Measurements from ENCODE around the gene NABP2.
A peak's percentile ranks its signal among the peaks of the same experiment; 100 is the strongest.

NABP2 gene

GRCh38 chr12:56213878-56214277, 10.3 kb upstream of the NABP2 start:
- no peak for DNase-seq (ENCODE audit: low read depth, low spot score)

DNA sequence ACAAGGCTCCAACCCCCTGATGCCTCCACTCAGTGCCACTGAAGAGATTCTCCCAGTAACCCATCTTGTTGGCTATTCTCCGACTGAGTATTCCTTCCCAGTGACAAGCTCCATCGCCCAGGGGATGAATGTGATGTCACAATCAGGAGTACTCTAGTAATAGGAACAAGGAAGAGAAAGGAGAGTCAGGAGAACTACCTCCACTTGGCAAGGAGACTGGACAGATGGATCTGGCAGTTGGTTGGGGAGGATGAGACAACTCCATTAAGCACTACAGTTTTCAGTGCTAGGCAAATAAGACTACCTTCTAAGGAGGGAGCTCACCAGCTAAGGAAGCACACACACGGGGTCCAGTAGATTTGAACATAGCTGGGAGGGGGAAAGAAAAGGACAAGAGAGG, 7.7 kb upstream of the NABP2 start:
- DNase-seq (ENCODE audit: low read depth, low spot score), result no peak

DNA sequence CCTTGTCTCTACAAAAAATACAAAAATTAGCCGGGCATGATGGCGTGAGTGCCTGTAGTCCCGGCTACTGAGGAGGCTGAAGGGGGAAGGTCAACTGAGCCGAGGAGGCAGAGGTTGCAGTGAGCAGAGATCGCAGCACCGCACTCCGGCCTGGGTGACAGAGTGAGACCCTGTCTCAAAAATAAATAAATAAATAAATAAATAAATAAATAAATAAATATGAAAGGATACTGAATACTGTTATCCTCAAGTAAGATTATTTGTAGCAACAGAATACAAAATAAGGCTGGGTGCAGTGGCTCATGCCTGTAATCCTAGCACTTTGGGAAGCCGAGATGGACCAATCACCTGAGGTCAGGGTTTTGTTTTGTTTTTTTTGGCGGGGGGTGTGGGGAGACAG, 4.3 kb upstream of the NABP2 start:
- no peak for DNase-seq (ENCODE audit: low read depth, low spot score)

- DNase-seq (ENCODE audit: low read depth, low spot score), result no peak
Observed at GRCh38 chr12:56220611-56221231, 3.4 kb upstream of the NABP2 start.

- DNase-seq (ENCODE audit: low read depth, low spot score), result no peak
Observed at GRCh38 chr12:56221232-56221756, 2.8 kb upstream of the NABP2 start.

- peak; percentile 90 for DNase-seq (ENCODE audit: low read depth, low spot score)
Observed at GRCh38 chr12:56221757-56222530, 2.2 kb upstream of the NABP2 start, which contains the start of gene RNF41. RNF41 (minus strand) TSS chr12:56221922; CDS start chr12:56214047, 7,875 bp downstream.

GRCh38 chr12:56222531-56222895, 1.6 kb upstream of the NABP2 start:
- no peak for DNase-seq (ENCODE audit: low read depth, low spot score)

DNA sequence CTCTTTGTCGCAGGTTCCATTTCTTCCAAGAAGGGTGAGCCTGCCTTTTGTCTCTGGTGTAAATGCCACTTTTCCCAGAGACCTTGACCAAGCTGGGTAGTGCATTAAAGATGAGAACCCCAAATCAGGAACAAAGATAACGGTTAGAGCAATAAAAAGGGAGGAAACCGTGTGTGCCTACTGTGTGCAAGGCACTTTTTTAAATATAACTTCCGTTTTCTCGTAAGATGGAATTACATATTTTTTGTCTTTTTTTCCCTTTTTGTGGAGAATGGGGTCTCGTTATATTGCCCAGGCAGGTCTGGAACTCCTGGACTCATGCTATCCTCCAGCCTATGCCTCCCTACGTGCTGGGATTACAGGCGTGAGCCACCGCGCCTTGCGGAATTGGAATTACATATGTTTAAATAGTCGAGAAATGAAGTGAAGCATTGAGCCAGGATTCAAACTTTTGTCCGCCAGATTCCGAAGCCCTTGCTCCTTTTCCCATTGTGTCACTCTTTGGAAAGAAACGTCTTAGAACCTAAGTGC, 506 bp upstream of the NABP2 start:
- no peak for DNase-seq (ENCODE audit: low read depth, low spot score)

GRCh38 chr12:56224954-56225353, 812 bp downstream of the NABP2 start:
- no peak for DNase-seq (ENCODE audit: low read depth, low spot score)

- no peak for DNase-seq (ENCODE audit: low read depth, low spot score)
Observed at GRCh38 chr12:56229082-56229481, 4.9 kb downstream of the NABP2 start.

- no peak for DNase-seq (ENCODE audit: low read depth, low spot score)
Observed at GRCh38 chr12:56229916-56230431, 5.8 kb downstream of the NABP2 start, which contains the start of gene SLC39A5. SLC39A5 (plus strand) TSS chr12:56230051; CDS start chr12:56231275, 1,224 bp downstream.

DNA sequence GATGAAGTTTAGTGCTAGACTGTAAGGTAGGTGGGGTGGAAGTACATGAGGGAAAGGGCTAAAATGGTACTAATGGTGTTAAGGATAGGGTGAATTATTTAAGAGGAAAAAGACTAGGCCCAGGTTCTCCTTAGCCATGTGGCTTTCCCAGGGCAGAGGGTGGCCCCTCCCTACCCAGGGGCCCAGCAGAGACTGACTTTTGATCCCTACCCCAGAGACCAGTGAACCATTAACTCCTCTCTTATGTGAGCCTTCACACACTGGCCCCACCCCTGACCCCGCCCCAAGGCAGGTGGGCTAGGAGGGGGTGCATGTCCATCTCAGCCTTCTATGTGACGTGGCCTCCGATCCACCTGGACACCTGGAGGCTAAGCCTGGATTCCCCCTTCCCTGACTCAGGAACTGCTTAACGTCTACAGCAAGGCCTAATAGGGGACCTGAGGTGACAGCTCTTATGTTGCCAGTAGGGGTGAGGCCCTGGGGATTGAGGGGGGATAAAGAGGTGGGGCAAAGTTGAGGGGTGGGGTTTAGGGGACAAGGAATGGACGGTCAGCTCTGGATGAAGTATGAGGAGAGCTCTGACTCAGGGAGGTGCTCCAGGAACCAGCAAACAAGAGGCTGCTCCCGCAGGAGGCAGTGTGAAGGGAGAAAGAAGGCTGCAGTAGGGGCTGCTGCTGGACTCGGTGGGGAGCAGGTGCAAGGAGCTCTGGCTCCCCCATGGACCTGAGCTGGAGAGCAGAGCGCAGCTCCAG, 6.5 kb downstream of the NABP2 start:
- no peak for DNase-seq (ENCODE audit: low read depth, low spot score)

DNA sequence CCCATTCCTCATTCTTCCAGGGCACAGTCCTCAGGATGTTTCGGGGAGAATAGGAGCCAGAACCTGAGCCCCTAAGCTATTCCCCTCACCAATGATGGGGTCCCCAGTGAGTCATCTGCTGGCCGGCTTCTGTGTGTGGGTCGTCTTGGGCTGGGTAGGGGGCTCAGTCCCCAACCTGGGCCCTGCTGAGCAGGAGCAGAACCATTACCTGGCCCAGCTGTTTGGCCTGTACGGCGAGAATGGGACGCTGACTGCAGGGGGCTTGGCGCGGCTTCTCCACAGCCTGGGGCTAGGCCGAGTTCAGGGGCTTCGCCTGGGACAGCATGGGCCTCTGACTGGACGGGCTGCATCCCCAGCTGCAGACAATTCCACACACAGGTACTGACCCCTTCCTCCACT, 7.0 kb downstream of the NABP2 start:
- DNase-seq (ENCODE audit: low read depth, low spot score), result no peak

- DNase-seq (ENCODE audit: low read depth, low spot score), result no peak
Observed at GRCh38 chr12:56234746-56235436, 10.7 kb downstream of the NABP2 start.

DNA sequence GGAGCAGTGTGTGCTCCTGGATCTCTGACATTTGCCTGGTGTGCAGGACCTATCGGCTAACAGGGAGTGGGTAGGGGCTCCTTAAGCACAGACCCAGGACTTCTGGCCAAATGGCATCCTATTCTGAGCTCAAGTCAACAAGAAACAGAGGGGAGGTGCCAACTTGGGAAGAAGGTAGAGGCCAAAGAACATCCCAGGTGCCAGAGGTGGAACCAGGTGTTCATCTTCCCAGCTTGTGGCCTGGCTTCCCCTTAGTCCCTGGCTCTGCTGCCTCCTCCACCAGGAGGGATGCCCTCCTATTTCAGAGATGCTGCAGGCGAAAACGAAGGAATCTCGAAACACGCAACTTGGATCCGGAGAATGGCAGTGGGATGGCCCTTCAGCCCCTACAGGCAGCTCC, 11.9 kb downstream of the NABP2 start:
- DNase-seq (ENCODE audit: low read depth, low spot score), result no peak

GRCh38 chr12:56236985-56237384, 12.8 kb downstream of the NABP2 start:
- no peak for DNase-seq (ENCODE audit: low read depth, low spot score)

DNA sequence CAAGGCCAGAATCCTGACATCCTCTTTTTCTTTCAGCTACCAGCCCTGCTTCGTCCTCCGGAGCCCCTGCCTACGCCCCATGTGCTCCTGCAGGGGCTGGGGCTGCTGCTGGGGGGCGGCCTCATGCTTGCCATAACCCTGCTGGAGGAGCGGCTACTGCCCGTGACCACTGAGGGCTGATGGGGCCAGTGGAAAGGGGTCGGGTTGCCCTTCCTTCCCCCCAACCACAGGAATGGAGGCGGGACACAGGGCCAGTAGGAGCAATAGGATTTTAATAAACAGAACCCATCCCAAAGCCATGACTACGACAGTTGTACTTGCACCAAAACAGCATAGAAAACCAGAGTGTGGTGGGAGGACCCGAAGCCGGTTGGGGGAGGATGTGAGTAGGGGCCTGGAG, 13.4 kb downstream of the NABP2 start:
- DNase-seq (ENCODE audit: low read depth, low spot score), result no peak

DNA sequence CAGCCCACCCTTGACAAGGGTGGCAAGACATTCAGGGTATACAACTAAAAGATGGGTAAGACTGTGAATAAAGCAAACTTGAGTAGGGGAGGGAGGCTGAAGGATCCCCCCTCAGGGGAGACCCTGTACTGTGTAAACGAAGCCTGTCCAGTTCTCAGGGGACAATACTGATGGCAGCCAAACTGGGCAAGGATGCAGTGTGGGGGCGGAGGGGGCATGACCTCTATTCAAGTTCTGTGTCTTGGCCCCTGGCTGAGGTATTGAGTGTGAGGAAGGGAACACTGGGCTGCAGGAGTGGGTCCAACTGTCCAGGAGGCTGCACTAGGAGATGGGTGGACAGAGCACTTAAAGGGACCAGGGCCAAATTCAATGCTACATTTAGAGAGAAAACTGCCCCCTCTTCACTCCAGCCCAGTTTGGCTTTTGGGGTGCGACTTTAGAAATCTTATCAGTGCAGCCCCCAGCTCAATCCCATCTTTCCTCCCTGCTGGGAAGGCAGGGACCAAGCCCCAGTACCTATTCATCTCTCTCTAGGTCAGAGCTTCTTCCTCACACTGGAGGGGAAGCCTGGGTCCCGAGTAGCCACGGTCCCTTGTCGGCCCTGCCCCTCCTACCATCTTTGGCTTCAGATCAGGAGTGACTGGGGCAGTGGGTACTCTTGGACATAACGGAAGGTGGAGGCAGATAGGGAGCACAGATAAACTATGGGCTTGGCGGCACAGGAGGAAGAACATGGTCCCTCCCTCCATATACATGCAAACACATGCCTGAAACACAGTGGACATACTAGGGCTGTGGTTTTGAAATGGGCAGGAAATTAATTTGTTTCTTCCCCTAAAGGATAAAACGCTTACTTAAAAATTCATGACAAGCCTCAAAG, 17.5 kb downstream of the NABP2 start:
- DNase-seq (ENCODE audit: low read depth, low spot score), result no peak

DNA sequence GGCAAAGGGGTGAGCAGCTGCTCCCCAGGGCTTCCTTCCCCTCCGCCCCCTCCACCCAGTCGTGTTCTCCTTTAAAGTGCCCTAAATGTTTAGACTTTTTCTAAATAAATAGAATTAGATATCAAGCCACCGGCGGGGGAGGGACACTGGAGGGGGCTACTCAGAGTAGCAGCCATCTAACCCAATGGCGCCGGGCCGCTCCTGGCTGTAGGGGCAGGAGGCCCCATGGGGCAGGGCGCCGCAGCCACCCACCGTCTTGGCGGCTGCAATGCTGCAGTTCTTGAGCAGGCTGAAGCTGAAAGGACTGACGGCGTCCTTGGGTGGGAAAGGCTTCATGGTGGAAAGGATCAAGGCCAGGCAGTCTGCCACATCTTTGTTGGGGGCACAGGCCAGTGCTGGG, 18.8 kb downstream of the NABP2 start:
- DNase-seq (ENCODE audit: low read depth, low spot score), result no peak

- no peak for DNase-seq (ENCODE audit: low read depth, low spot score)
Observed at GRCh38 chr12:56243731-56244181, 19.6 kb downstream of the NABP2 start.

All from iPS DF 19.7 (cell line).